ENCODE results near the gene LDB2.

DNA sequence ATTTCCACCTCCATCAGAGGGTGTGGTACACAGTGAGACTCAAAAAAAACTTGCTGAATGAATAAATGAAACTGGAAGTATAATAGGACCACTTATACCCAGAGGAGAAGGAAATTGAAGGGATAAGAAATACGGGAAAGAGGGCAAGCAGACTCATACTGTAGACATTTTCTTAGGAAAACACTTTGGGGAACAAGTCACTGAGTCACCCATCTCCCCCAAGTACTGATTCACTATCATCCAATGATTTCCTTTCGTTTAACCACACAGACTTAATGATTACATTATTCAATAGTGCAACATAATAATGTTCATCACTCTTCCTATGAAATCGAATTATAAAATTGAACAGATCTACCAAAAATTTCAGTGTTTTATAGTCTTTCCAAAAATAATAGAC is 97.1 kb downstream of the LDB2 start:
- TF ChIP-seq CTCF (IDR thresholded peaks at IDR 0.05): no peak
- no peak for TF ChIP-seq ZFX (IDR thresholded peaks at IDR 0.05; ENCODE audit: borderline replicate concordance)
